SU-DHL-6 (cell line): Measurements from ENCODE around the gene COL12A1.

Experiments
- H2AFZ ChIP-seq: fragments of 200-600 bp; sonication (generic); 2 replicates; pipeline ENCODE4 v1.6.1; 2014; ENCODE audit warnings: low read depth, mild to moderate bottlenecking, moderate library complexity, mixed read lengths, antibody characterized with exemption, low read length; ENCODE audit not compliant: severe bottlenecking
- H3F3A ChIP-seq: fragments of 200-600 bp; shearing (Covaris generic); 2 replicates; pipeline ENCODE4 v1.6.0; 2016; ENCODE audit warnings: antibody characterized with exemption, mild to moderate bottlenecking; ENCODE audit not compliant: insufficient read depth
- H3K27ac ChIP-seq: fragments of 200-600 bp; sonication (generic); 2 replicates; pipeline ENCODE4 v1.5.1; 2016; ENCODE audit warnings: low read depth, mild to moderate bottlenecking, low read length, moderate library complexity, mixed read lengths
- H3K27me3 ChIP-seq: fragments of 200-600 bp; sonication (generic), shearing (Covaris generic); 2 replicates; pipeline ENCODE4 v1.6.0; 2014; ENCODE audit warnings: mild to moderate bottlenecking, low read length
- H3K36me3 ChIP-seq: fragments of 200-600 bp; sonication (generic); 2 replicates; pipeline ENCODE4 v1.6.1; 2014; ENCODE audit warnings: mild to moderate bottlenecking, low read length, mixed read lengths
- H3K4me2 ChIP-seq: fragments of 300-600, 200-600 bp; shearing (Covaris generic), sonication (generic); 2 replicates; pipeline ENCODE4 v1.6.0; 2014; ENCODE audit warnings: low read length, low read depth, mild to moderate bottlenecking; ENCODE audit not compliant: poor library complexity, severe bottlenecking
- H3K4me3 ChIP-seq: fragments of 200-600 bp; sonication (generic); 2 replicates; pipeline ENCODE4 v1.5.1; 2014; ENCODE audit warnings: antibody characterized with exemption, low read length, mild to moderate bottlenecking, mixed read lengths; ENCODE audit not compliant: insufficient read depth, poor library complexity, severe bottlenecking
- H3K79me2 ChIP-seq: fragments of 200-600 bp; sonication (generic); 2 replicates; pipeline ENCODE4 v1.6.1; 2014; ENCODE audit warnings: mild to moderate bottlenecking, low read length, moderate library complexity; ENCODE audit not compliant: insufficient read depth
- H3K9ac ChIP-seq: fragments of 200-600 bp; sonication (generic); 2 replicates; pipeline ENCODE4 v1.7.0; 2014; ENCODE audit warnings: mild to moderate bottlenecking, low read length
- H3K9me2 ChIP-seq: fragments of 200-600 bp; sonication (generic); replicated peaks from 2 replicates; pipeline ENCODE4 v1.6.1; 2014; ENCODE audit warnings: low read length; ENCODE audit not compliant: insufficient read depth
- H3K9me3 ChIP-seq: fragments of 200-600 bp; sonication (generic); 2 replicates; pipeline ENCODE4 v1.6.1; 2014; ENCODE audit warnings: low read length, mixed read lengths; ENCODE audit not compliant: insufficient read depth
- H4K20me1 ChIP-seq: fragments of 200-600 bp; sonication (generic); 2 replicates; pipeline ENCODE4 v1.6.1; 2014; ENCODE audit warnings: low read depth, mild to moderate bottlenecking, antibody characterized with exemption, low read length, moderate library complexity, mixed read lengths
- EZH2phosphoT487 ChIP-seq: fragments of 200-600 bp; sonication (generic), shearing (Covaris generic); conservative IDR thresholded peaks from 2 replicates; pipeline ENCODE4 v1.6.1; 2018; ENCODE audit warnings: mild to moderate bottlenecking, antibody characterized with exemption, low read length, moderate library complexity, mixed read lengths
- TF ChIP-seq, protein P1 (sequence below): fragments of 200-600 bp; sonication (generic); IDR thresholded peaks from one replicate; pipeline ENCODE4 v1.5.1; 2017; ENCODE audit warnings: antibody characterized with exemption, mild to moderate bottlenecking, low read length, moderate library complexity; ENCODE audit not compliant: insufficient read depth, poor library complexity, severe bottlenecking

COL12A1 gene

DNA sequence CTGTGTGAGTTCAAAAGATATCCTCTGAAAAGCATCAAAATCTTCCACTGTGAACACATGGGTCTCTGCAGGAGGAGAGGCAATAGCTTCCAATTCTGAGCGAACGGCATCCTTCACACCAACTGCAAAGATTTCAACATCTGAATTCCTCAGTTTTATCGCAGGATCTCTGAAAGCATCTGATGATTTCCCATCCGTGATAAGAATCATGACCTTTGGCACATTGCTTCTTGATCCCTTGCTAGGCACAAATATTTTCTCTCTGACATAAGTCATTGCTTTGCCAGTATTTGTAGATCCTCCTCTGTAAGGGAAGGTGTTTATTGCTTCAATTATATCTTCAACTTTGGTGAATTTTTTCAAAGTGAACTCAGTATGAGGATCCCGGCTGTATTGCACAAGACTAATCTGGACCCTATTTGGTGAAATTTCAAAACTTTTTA, 22.7 kb downstream of the COL12A1 start:
- TF ChIP-seq EZH2phosphoT487: no peak
- TF ChIP-seq, protein P1, sequence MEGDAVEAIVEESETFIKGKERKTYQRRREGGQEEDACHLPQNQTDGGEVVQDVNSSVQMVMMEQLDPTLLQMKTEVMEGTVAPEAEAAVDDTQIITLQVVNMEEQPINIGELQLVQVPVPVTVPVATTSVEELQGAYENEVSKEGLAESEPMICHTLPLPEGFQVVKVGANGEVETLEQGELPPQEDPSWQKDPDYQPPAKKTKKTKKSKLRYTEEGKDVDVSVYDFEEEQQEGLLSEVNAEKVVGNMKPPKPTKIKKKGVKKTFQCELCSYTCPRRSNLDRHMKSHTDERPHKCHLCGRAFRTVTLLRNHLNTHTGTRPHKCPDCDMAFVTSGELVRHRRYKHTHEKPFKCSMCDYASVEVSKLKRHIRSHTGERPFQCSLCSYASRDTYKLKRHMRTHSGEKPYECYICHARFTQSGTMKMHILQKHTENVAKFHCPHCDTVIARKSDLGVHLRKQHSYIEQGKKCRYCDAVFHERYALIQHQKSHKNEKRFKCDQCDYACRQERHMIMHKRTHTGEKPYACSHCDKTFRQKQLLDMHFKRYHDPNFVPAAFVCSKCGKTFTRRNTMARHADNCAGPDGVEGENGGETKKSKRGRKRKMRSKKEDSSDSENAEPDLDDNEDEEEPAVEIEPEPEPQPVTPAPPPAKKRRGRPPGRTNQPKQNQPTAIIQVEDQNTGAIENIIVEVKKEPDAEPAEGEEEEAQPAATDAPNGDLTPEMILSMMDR: no peak
- Histone ChIP-seq H3K36me3 (no peaks in the 10 kb centered on the region), H3K9ac (no peak overlapping the region), H3K79me2 (no peaks in the 10 kb centered on the region), H3K27ac (no peak overlapping the region), H3K4me2 (no peak overlapping the region), H2AFZ (no peak overlapping the region), H3K9me3 (no peaks in the 10 kb centered on the region), H3F3A (no peaks in the 10 kb centered on the region), H3K27me3 (no peaks in the 10 kb centered on the region), H3K4me3 (no peak overlapping the region), H4K20me1 (no peaks in the 10 kb centered on the region), H3K9me2 (no peaks in the 10 kb centered on the region)

GRCh38 chr6:75180864-75181263, 25.0 kb downstream of the COL12A1 start:
- Histone ChIP-seq H3K4me2 (no peak overlapping the region), H3F3A (no peaks in the 10 kb centered on the region), H3K9me3 (no peaks in the 10 kb centered on the region), H3K4me3 (no peak overlapping the region), H3K27ac (no peak overlapping the region), H3K9ac (no peak overlapping the region), H3K36me3 (no peaks in the 10 kb centered on the region), H4K20me1 (no peaks in the 10 kb centered on the region), H3K9me2 (no peaks in the 10 kb centered on the region), H2AFZ (no peak overlapping the region), H3K27me3 (no peaks in the 10 kb centered on the region), H3K79me2 (no peaks in the 10 kb centered on the region)
- TF ChIP-seq EZH2phosphoT487: no peak
- TF ChIP-seq, protein P1: no peak

DNA sequence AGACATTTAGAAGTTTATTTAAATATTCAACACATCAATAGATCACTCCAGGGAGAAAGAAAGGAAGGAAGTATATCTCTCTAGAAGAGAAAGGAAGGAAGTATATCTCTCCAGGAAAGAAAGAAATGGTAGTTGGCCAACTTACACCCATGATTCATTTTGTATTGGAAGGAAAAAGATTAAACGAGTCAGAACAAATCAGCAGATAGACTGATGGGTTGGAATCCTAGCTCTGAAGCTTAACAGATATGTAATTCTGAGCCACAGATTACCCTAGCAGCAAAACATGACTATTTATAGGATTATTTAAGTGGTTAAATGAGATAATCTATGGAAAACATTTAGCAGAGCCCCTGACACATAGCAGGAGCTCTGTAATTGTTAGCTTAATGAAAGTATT, 27.1 kb downstream of the COL12A1 start:
- no peaks in the 10 kb centered on the region for H3K9me3 ChIP-seq
- H3K4me3 ChIP-seq: no peak overlapping the region
- H2AFZ ChIP-seq: no peak overlapping the region
- no peaks in the 10 kb centered on the region for H3K79me2 ChIP-seq
- no peak overlapping the region for H3K9ac ChIP-seq
- H3K9me2 ChIP-seq: no peaks in the 10 kb centered on the region
- H3K27ac ChIP-seq: no peak overlapping the region
- no peaks in the 10 kb centered on the region for H3F3A ChIP-seq
- no peaks in the 10 kb centered on the region for H3K27me3 ChIP-seq
- TF ChIP-seq EZH2phosphoT487: no peak
- TF ChIP-seq, protein P1: no peak
- H4K20me1 ChIP-seq: no peaks in the 10 kb centered on the region
- H3K4me2 ChIP-seq: no peak overlapping the region
- no peaks in the 10 kb centered on the region for H3K36me3 ChIP-seq
